H1 (cell line): ENCODE data around the gene MIDN. TPM values are rescaled to one million over a fixed set of nuclear protein-coding genes. Genes with fewer than 3 reads are reported as not detected.

Source experiments
- CTCF ChIA-PET: fragments of 300-600 bp; sonication (Branson Sonifier 250); formaldehyde crosslinking; loops from one replicate; lab custom pipeline; 2021; ENCODE audit not compliant: partially characterized antibody; lab: Charles Lee
- POLR2A ChIA-PET: fragments of 300-600 bp; sonication (Branson Sonifier 250); formaldehyde crosslinking; loops from one replicate; lab custom pipeline; 2021; ENCODE audit warnings: inconsistent platforms; ENCODE audit not compliant: partially characterized antibody; lab: Charles Lee
- DNase-seq, 2 experiments: peaks; one replicate each; pipeline versions ENCODE4 v3.0.0 to v3.0.0-alpha.2; 2010 to 2022; ENCODE audit warnings: low spot score in 2 of 2, low read depth in 1 of 2, mixed read lengths in 1 of 2
- FAIRE-seq: peaks from 2 replicates; lab custom pipeline; 2011; peaks lifted over from hg19 to GRCh38; lab: Jason Lieb, UNC
- H2AFZ ChIP-seq: 2 replicates; pipeline ENCODE4 v1.8.1; 2012; ENCODE audit warnings: low read length, inconsistent platforms
- H2AK5ac ChIP-seq: 2 replicates; pipeline ENCODE4 v1.6.1; 2013; ENCODE audit warnings: low read depth, low read length
- H2BK120ac ChIP-seq: replicated peaks from 2 replicates; pipeline ENCODE3; 2013; ENCODE audit warnings: low read depth, low read length, inconsistent platforms
- H2BK12ac ChIP-seq: 2 replicates; pipeline ENCODE4 v1.6.1; 2013; ENCODE audit warnings: low read depth, low read length
- H2BK15ac ChIP-seq: 2 replicates; pipeline ENCODE4 v1.6.1; 2013; ENCODE audit warnings: low read length
- H2BK20ac ChIP-seq: 2 replicates; pipeline ENCODE4 v1.6.1; 2013; ENCODE audit warnings: low read length
- H2BK5ac ChIP-seq: 2 replicates; pipeline ENCODE4 v1.6.1; 2013; ENCODE audit warnings: low read depth, low read length
- H3K14ac ChIP-seq: 2 replicates; pipeline ENCODE4 v1.6.1; 2013; ENCODE audit warnings: inconsistent platforms; ENCODE audit not compliant: insufficient read length
- H3K18ac ChIP-seq: 2 replicates; pipeline ENCODE4 v1.6.1; 2013; ENCODE audit warnings: low read length; ENCODE audit errors: extremely low read depth
- H3K23ac ChIP-seq: 2 replicates; pipeline ENCODE4 v1.6.1; 2013; ENCODE audit warnings: inconsistent platforms; ENCODE audit not compliant: insufficient read length
- H3K23me2 ChIP-seq: 2 replicates; pipeline ENCODE4 v1.6.1; 2013; ENCODE audit warnings: low read depth, low read length
- H3K27ac ChIP-seq: 2 replicates; pipeline ENCODE4 v1.6.1; 2011; ENCODE audit warnings: low read depth, low read length, inconsistent platforms
- H3K27me3 ChIP-seq, 4 experiments: replicated peaks in 1 of 4; 1 replicate in 1 of 4; 2 replicates in 3 of 4; pipeline versions ENCODE4 v1.6.1 to v1.8.1; 2011 to 2013; ENCODE audit warnings: low read length in 3 of 4, mild to moderate bottlenecking in 3 of 4, inconsistent platforms in 2 of 4, mixed read lengths in 2 of 4, moderate library complexity in 1 of 4; ENCODE audit not compliant: control insufficient read depth in 3 of 4, insufficient read depth in 3 of 4; ENCODE audit errors: extremely low read depth in 1 of 4
- H3K36me3 ChIP-seq, 4 experiments: 2 replicates each; pipeline versions ENCODE4 v1.6.1 to v1.8.1; 2011 to 2013; ENCODE audit warnings: mild to moderate bottlenecking in 4 of 4, low read length in 3 of 4, moderate library complexity in 2 of 4, control low read depth in 1 of 4, inconsistent platforms in 1 of 4; ENCODE audit not compliant: insufficient read depth in 4 of 4, control insufficient read depth in 2 of 4
- H3K4ac ChIP-seq: replicated peaks from 2 replicates; pipeline ENCODE3; 2013; ENCODE audit warnings: low read length, low read depth, mixed read lengths, inconsistent platforms; ENCODE audit not compliant: insufficient read length
- H3K4me1 ChIP-seq, 4 experiments: replicated peaks in 1 of 4; 1 replicate in 1 of 4; 2 replicates in 3 of 4; pipeline versions ENCODE4 v1.6.1 to v1.8.1; 2011 to 2013; ENCODE audit warnings: low read length in 3 of 4, inconsistent platforms in 2 of 4, mixed read lengths in 1 of 4; ENCODE audit not compliant: insufficient read depth in 4 of 4, control insufficient read depth in 3 of 4
- H3K4me2 ChIP-seq, 2 experiments: 2 replicates each; pipeline versions ENCODE4 v1.6.1 to v1.8.1; 2011 to 2013; ENCODE audit warnings: low read depth in 2 of 2, low read length in 2 of 2, control low read depth in 1 of 2, inconsistent platforms in 1 of 2, mild to moderate bottlenecking in 1 of 2; ENCODE audit not compliant: insufficient read depth in 1 of 2
- H3K4me3 ChIP-seq, 4 experiments: fragments of 200-600, 300-600 bp in 1 of 4; sonication (generic), shearing (Covaris generic), sonication (Bioruptor Twin) in 1 of 4; 2 replicates each; pipeline versions ENCODE4 v1.5.1 to v1.8.1; 2011 to 2016; ENCODE audit warnings: low read length in 4 of 4, low read depth in 3 of 4, control low read depth in 2 of 4, inconsistent platforms in 2 of 4, mild to moderate bottlenecking in 2 of 4, mixed read lengths in 1 of 4, moderate library complexity in 1 of 4; ENCODE audit not compliant: insufficient read depth in 2 of 4; ENCODE audit errors: extremely low read depth in 1 of 4
- H3K56ac ChIP-seq: replicated peaks from 2 replicates; pipeline ENCODE3; 2013; ENCODE audit warnings: low read depth, mild to moderate bottlenecking, mixed read lengths, low read length, inconsistent platforms; ENCODE audit not compliant: insufficient read length
- H3K79me1 ChIP-seq: 2 replicates; pipeline ENCODE4 v1.6.1; 2013; ENCODE audit warnings: low read depth, low read length, control low read depth
- H3K79me2 ChIP-seq, 2 experiments: 2 replicates each; pipeline versions ENCODE4 v1.6.1 to v1.8.1; 2012 to 2013; ENCODE audit warnings: low read length in 2 of 2, mild to moderate bottlenecking in 2 of 2, inconsistent platforms in 1 of 2; ENCODE audit not compliant: insufficient read depth in 2 of 2, control insufficient read depth in 1 of 2
- H3K9ac ChIP-seq, 4 experiments: replicated peaks in 1 of 4; 1 replicate in 1 of 4; 2 replicates in 3 of 4; pipeline versions ENCODE4 v1.6.1 to v1.8.1; 2011 to 2013; ENCODE audit warnings: low read depth in 3 of 4, low read length in 3 of 4, control low read depth in 2 of 4, mild to moderate bottlenecking in 2 of 4, moderate library complexity in 2 of 4, inconsistent platforms in 1 of 4; ENCODE audit errors: extremely low read depth in 1 of 4
- H3K9me3 ChIP-seq, 2 experiments: 2 replicates each; pipeline versions ENCODE4 v1.6.1 to v1.8.1; 2012 to 2013; ENCODE audit warnings: mild to moderate bottlenecking in 2 of 2, moderate library complexity in 2 of 2, control low read depth in 1 of 2, inconsistent platforms in 1 of 2, low read depth in 1 of 2, low read length in 1 of 2, mixed read lengths in 1 of 2; ENCODE audit not compliant: insufficient read depth in 2 of 2
- H4K20me1 ChIP-seq, 2 experiments: replicated peaks in 1 of 2; 2 replicates each; pipeline versions ENCODE3 to v1.8.1; 2011 to 2013; ENCODE audit warnings: inconsistent platforms in 2 of 2, low read length in 2 of 2, mild to moderate bottlenecking in 1 of 2; ENCODE audit not compliant: insufficient read depth in 2 of 2, control insufficient read depth in 1 of 2
- H4K5ac ChIP-seq: 2 replicates; pipeline ENCODE4 v1.6.1; 2013; ENCODE audit warnings: low read length, low read depth, mixed read lengths, inconsistent platforms; ENCODE audit not compliant: insufficient read length
- H4K8ac ChIP-seq: 2 replicates; pipeline ENCODE4 v1.8.0; 2013; ENCODE audit warnings: mild to moderate bottlenecking, moderate library complexity, low read length, inconsistent platforms; ENCODE audit not compliant: insufficient read depth; ENCODE audit errors: extremely low read depth
- H4K91ac ChIP-seq: replicated peaks from 2 replicates; pipeline ENCODE3; 2013; ENCODE audit warnings: low read length, mixed read lengths, inconsistent platforms; ENCODE audit not compliant: insufficient read length
- ATF2 ChIP-seq: IDR thresholded peaks from 2 replicates; pipeline ENCODE4 v1.6.1; 2012; ENCODE audit warnings: low read length, inconsistent platforms
- E2F6 ChIP-seq: IDR thresholded peaks from 2 replicates; pipeline ENCODE4 v1.6.1; 2012; ENCODE audit warnings: inconsistent platforms
- KDM1A ChIP-seq: fragments of 200-600, 300-600 bp; sonication (generic); IDR thresholded peaks from 2 replicates; pipeline ENCODE4 v1.7.1; 2016; ENCODE audit warnings: mild to moderate bottlenecking, low read length, borderline replicate concordance
- NANOG ChIP-seq: IDR thresholded peaks from 2 replicates; pipeline ENCODE4 v1.6.1; 2011; ENCODE audit warnings: low read length, low read depth, mild to moderate bottlenecking, inconsistent platforms; ENCODE audit not compliant: insufficient read depth, poor library complexity, severe bottlenecking
- RNF2 ChIP-seq: fragments of 200-900, 300-1000 bp; sonication (generic); IDR thresholded peaks from 2 replicates; pipeline ENCODE4 v1.7.1; 2016; ENCODE audit warnings: borderline replicate concordance, low read depth, mild to moderate bottlenecking, antibody characterized with exemption, low read length; ENCODE audit not compliant: poor library complexity, severe bottlenecking; ENCODE audit errors: missing control alignments
- SAP30 ChIP-seq: fragments of 300-600 bp; sonication (generic); IDR thresholded peaks from 2 replicates; pipeline ENCODE4 v1.7.1; 2012; ENCODE audit warnings: low read length, moderate library complexity, mild to moderate bottlenecking, inconsistent platforms; ENCODE audit not compliant: insufficient read depth, insufficient replicate concordance
- TBP ChIP-seq: IDR thresholded peaks from 2 replicates; pipeline ENCODE4 v1.6.1; 2011; ENCODE audit warnings: low read depth, low read length, improper control_type of control experiment
- WGBS, 2 experiments: shearing (Covaris generic) in 1 of 2; methylation state at CpG; one replicate each; pipeline versions ENCODE4 v1.1.6 to v1.1.7; 2013 to 2015; ENCODE audit warnings: low lambda C conversion rate in 2 of 2, mixed read lengths in 2 of 2, inconsistent platforms in 1 of 2, low coverage in 1 of 2, missing lambda C conversion rate in 1 of 2; ENCODE audit not compliant: insufficient replicate concordance in 2 of 2, insufficient coverage in 1 of 2, insufficient read length in 1 of 2; ENCODE audit errors: extremely low coverage in 1 of 2, missing lambda C conversion rate in 1 of 2; 5-methylcytosine and 5-hydroxymethylcytosine counted together
- polyA plus RNA-seq, 7 experiments: library from polyadenylated mRNA; depleted of rRNA in 3 of 7; stranded (reverse) in 5 of 7; unstranded in 2 of 7; fragments of >200 nt in 5 of 7; fragments of 200-250 nt in 2 of 7; gene quantifications; 1 replicate in 5 of 7; 2 replicates in 1 of 7; 4 replicates in 1 of 7; pipeline versions ENCODE4 v1.2.1 to v1.2.3, GENCODE V29; 2011 to 2013; ENCODE audit warnings: missing spikeins in 2 of 7, mixed read lengths in 2 of 7
- total RNA-seq: library from RNA; stranded (reverse); fragmentation: NEBNext Ultra II Directional; extraction: Animal tissue kit (Norgen Biotek cat#: 25700); gene quantifications from 2 replicates; pipeline ENCODE4 v1.2.1, GENCODE V29; 2021

MIDN gene
- total and polyA plus RNA-seq, 2 of the 8 experiments (the other 6 are each of a cell fraction or from before 2014, with no cell fraction given) = 39.8 to 159 TPM

- H3K9me3 ChIP-seq = no peaks in the 10 kb centered on the region
- H3K56ac ChIP-seq = no peak overlapping the region
- peak overlapping the region; percentile 10; the same call in 1 of the 2 replicates for H2BK5ac ChIP-seq
- no peak overlapping the region for H2BK120ac ChIP-seq
- WGBS, 2 experiments = 97% methylated on average over 20 of the region's 20 CpGs; no CpG with 5 or more reads in 1 of the 2 experiments
- no peak overlapping the region for H3K18ac ChIP-seq
- H2BK15ac ChIP-seq = no peak overlapping the region
- H3K23me2 ChIP-seq = peaks cover 2% of the 10 kb centered on the region; the same call in 1 of the 2 replicates
- H2AK5ac ChIP-seq = no peak overlapping the region
- H3K4me2 ChIP-seq = no peak overlapping the region
- H3K9ac ChIP-seq = no peak overlapping the region; a peak in 1 of 7 replicates
- no peak overlapping the region for H2AFZ ChIP-seq
- no peak overlapping the region for H3K23ac ChIP-seq
- H3K79me1 ChIP-seq = peaks cover 12% of the 10 kb centered on the region; the same call in 1 of the 2 replicates
- no peak overlapping the region for H2BK12ac ChIP-seq
- no peak overlapping the region for H3K14ac ChIP-seq
- H3K27me3 ChIP-seq = no peaks in the 10 kb centered on the region; a peak in 1 of 7 replicates
- no peak for DNase-seq
- ChIA-PET POLR2A (interaction anchor here (0.9 to 19.4 kb wide), 8 partner anchors 10 to 259 kb away, joined by 3 to 456 read pairs (median 5); partner anchors contain the start of genes ATP5F1D, CBARP, CIRBP and CNN2), CTCF (interaction anchor here (1.3 to 15.9 kb wide), 4 partner anchors 9 to 32 kb away, joined by 4 to 212 read pairs (median 23); partner anchors contain the start of gene ATP5F1D)
- peaks cover 9 to 51% of the 10 kb centered on the region in 2 experiments for H3K79me2 ChIP-seq
- no peak overlapping the region for H4K5ac ChIP-seq
- H3K4ac ChIP-seq = no peak overlapping the region
- H3K36me3 ChIP-seq = peaks cover 26 to 75% (median 45%) of the 10 kb centered on the region in 4 experiments
- no peak for FAIRE-seq
- no peak overlapping the region for H2BK20ac ChIP-seq
- peak overlapping the region; percentile 75; the same call in 1 of the 2 replicates for H4K8ac ChIP-seq
- H3K4me1 ChIP-seq = peaks cover 0 to 31% (median 18%) of the 10 kb centered on the region in 4 experiments; a peak in 6 of 7 replicates
- H3K4me3 ChIP-seq = no peak overlapping the region
- H4K20me1 ChIP-seq = peaks cover 24 to 38% of the 10 kb centered on the region in 2 experiments
- no peak overlapping the region for H4K91ac ChIP-seq
- no peak overlapping the region for H3K27ac ChIP-seq
- TF ChIP-seq RNF2 (no peak), ATF2 (no peak), KDM1A (no peak), TBP (no peak), E2F6 (no peak), SAP30 (no peak), NANOG (no peak)
Measured at GRCh38 chr19:1254530-1255185, 6.3 kb downstream of the MIDN start.
